ENCODE measurements around the gene ADGRB3.
"Not testable (repeated sequence)": the region's sequence is repeated elsewhere in the genome, so short reads cannot be mapped to it uniquely, and the experiment has no call there.

ADGRB3 gene

GRCh38 chr6:69064226-69064625, 429.1 kb downstream of the ADGRB3 start:
- no peak for DNase-seq

- no peak for DNase-seq
Measured at GRCh38 chr6:69069881-69070280, 434.8 kb downstream of the ADGRB3 start.

GRCh38 chr6:69072796-69073195, 437.7 kb downstream of the ADGRB3 start:
- DNase-seq = no peak

- no peak for DNase-seq
Measured at GRCh38 chr6:69084746-69085335, 449.8 kb downstream of the ADGRB3 start.

- no peak for DNase-seq
Measured at GRCh38 chr6:69086689-69087088, 451.6 kb downstream of the ADGRB3 start.

DNA sequence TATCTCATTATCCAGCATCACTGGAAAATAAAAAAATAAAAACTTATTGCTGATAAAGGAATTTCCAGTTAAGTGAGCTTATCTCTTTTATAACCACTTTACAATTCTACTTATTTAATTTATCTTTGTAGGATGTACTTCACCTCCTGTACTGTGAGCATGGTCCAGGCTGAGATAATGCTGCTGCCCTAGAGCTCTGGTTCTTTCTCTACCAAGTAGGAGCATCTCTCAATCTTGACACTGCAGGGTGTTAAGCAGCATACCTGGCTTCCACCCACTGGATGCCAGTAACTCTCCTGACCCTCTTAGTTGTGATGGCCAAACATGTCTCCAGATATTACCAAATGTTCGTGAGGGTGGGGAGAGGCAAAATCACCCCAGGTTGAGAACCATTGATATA, 454.5 kb downstream of the ADGRB3 start:
- DNase-seq = no peak

DNA sequence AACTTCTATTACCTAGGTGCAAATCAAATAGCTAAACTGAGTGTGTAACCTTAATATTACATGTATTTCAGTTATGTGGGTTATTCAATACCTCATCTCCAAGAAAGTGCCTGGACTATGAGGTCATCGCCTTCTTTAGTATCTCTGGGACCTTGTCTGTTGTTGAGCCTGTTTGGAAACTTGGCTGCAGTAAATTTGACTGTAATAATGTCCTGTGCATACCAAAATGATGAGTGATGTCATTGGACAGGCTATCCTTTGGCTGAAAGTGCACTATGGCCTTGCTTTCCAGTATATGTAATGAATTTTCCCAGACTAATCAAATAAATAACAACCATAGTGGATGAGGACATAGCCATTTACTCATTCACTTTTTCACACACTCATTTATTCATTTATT, 455.1 kb downstream of the ADGRB3 start:
- DNase-seq = no peak

DNA sequence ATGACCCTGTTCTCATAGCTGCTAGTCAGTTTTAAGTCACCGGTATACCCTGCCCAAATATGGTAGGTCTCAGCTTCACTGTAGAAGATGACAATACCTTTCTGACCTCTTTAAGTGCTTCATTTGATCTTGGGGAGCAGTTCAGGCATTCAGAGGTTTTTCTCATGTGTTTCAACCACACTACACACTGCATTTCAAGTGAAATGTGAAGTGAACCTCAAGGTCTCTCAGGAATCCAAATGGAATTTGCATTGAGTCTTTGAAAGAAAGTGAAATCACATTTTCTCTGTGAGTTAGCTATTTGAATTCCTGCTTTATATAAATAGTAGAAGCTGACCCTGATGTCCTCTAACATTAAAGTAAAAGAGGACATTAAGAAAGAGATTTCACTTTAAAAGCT, 461.6 kb downstream of the ADGRB3 start:
- DNase-seq = no peak

DNA sequence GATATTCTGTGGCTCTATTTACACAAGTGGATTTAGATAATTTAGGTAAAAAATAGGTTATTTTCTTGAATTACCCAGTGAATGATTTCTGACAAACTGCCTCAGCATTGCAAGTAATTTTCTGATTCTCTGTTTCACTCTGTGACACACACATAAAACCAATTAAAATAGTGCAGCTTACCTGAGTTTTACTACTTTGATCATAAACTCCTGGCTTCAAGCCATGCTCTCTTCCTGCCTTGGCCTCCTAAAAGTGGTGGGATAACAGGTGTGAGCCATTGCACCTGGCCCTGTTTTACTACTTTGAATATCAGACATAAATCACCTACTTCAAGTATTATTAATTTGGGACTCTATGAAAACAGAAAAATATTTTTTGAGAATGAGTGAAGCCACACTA, 462.9 kb downstream of the ADGRB3 start:
- DNase-seq = no peak

DNA sequence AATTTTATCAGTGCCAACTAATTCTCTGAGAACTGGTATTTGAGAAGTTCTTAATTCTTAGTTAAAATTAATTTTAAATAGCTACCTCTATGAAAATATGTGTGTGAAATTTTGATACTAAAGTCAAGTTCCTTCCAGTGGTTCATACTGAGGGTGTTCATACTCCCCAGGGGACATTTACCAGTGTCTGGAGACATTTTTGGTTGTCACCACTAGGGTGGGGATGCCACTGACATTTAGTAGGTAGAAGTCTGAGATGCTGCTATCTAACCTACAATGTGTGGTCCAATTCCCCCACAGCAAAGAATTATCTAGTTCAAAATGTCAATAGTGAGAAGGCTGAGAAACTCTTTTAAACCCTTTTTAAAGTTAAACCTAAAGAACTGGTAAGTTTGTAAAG, 463.8 kb downstream of the ADGRB3 start:
- DNase-seq = no peak

- no peak for DNase-seq
Measured at GRCh38 chr6:69100772-69101171, 465.7 kb downstream of the ADGRB3 start.

GRCh38 chr6:69102416-69102815, 467.3 kb downstream of the ADGRB3 start:
- DNase-seq = no peak

GRCh38 chr6:69105288-69105687, 470.2 kb downstream of the ADGRB3 start:
- no peak for DNase-seq

DNA sequence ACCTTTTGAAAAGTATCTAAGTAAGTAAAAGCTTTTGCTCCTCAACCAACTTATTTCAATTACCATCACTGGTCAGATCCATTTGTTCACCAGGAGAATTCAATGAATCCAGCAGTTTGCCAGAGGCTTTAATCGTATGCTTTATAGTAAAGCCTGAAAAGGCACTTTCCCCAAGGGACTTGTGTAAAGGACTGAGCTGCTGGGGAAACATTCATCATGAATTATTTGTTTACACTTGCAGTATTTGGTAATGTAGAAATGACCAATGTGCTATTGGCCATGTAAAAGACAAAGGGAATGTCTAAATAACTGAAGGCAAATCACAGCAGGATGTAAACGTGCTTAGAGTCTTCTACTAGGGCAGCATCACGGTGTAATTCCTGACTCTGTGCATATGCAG, 471.4 kb downstream of the ADGRB3 start:
- DNase-seq = no peak

GRCh38 chr6:69111301-69111700, 476.2 kb downstream of the ADGRB3 start:
- DNase-seq = no peak

- DNase-seq = no peak
Measured at GRCh38 chr6:69116658-69117057, 481.6 kb downstream of the ADGRB3 start.

GRCh38 chr6:69121461-69122406, 486.7 kb downstream of the ADGRB3 start:
- not testable (repeated sequence) for DNase-seq

GRCh38 chr6:69122407-69122773, 487.3 kb downstream of the ADGRB3 start:
- DNase-seq = no peak

GRCh38 chr6:69128411-69128810, 493.3 kb downstream of the ADGRB3 start:
- DNase-seq = no peak

GRCh38 chr6:69129046-69129445, 494.0 kb downstream of the ADGRB3 start:
- DNase-seq = no peak

DNA sequence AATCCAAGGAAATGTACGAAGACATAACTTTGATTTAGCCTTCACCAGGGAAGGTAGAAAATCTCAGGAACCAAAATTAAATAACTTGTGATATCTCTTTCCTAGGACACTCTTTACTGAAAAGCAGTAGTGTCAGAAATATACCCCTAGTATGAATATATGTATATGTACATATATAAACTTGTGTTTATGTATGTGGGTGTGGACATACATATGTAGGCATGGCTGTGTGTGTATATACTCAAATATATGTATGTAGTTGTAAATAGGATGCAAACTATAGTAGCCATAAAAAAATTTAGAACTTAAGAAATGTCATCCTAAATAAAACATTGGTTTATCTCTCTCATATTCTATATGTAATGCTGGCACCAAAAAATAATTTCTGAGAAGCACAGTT, 500.8 kb downstream of the ADGRB3 start:
- DNase-seq = no peak

DNA sequence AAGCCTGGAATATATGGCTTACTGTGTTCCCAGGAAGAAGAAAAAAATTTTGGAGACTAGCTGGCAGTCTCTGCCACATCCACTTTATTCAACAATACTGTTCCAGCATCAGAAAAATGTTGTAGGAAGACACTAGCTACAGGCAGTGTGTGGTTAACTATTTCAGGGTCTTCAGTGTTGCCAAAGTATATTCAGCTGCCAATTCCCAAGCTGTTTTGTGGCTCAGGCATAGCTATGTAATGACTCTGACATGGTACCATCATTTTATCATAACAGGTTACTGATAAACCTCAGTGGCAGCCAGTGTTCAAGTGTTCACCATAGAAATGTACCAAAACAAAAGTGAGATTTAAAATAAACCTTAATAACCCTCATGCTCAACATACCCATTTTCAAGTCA, 503.1 kb downstream of the ADGRB3 start:
- no peak for DNase-seq

- DNase-seq = no peak
Measured at GRCh38 chr6:69138893-69139494, 503.9 kb downstream of the ADGRB3 start.

GRCh38 chr6:69145062-69145461, 510.0 kb downstream of the ADGRB3 start:
- no peak for DNase-seq
